GM19452 (cell line): ENCODE data around the gene ELOVL7.
"Not testable (repeated sequence)": the region's sequence is repeated elsewhere in the genome, so short reads cannot be mapped to it uniquely, and the experiment has no call there.

Experiments used
- ATAC-seq: cut with Tn5 transposase; IDR thresholded peaks from one replicate; pipeline ENCODE4 v1.9.1; 2021; ENCODE audit not compliant: unreplicated experiment

Gene ELOVL7

DNA sequence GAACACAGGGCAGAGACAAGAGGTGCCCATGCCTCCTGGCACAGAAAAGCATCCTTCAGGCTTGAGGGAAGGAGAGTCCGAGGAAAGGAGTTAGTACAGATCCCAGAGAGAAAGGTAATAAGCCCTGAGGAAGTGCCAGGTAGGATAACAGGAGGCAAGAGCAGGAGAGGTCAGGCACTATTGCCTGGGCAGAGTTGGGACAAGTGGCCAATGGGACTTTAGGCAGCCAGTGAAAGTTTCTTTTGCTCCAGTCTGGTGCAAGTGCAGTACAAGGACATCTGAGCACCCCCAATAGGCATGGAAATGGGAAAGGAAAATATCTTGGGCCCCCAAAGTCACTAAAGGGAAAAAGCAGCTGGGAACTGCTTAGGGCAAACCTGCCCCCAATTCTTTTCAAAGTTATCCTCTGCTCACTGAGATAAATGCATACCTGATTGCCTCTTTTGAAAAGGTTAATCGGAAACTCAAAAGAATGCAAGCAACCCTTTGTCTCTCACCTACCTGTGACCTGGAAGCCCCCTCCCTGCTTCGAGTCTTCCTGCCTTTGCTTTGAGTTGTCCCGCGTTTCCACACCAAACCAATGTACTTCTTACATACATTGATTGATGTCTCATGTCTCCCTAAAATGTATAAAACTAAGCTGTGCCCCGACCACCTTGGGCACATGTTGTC lies 46.5 kb downstream of the ELOVL7 start:
- no peak for ATAC-seq

DNA sequence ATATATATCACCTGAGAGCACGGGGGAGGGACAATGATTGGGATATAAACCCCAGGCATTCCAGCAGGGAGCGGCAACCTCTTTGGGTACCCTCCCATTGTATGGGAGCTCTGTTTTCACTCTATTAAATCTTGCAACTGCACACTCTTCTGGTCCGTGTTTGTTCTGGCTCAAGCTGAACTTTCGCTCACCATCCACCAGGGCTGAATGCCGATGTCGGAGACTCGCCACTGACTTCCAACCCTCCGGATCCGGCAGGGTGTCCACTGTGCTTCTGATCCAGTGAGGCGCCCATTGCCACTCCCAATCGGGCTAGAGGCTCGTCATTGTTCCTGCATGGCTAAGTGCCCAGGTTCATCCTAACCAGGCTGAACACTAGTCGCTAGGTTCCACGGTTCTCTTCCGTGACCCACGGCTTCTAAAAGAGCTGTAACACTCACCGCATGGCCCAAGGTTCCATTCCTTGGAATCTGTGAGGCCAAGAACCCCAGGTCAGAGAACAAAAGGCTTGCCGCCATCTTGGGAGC lies 48.6 kb downstream of the ELOVL7 start:
- ATAC-seq: not testable (repeated sequence)

DNA sequence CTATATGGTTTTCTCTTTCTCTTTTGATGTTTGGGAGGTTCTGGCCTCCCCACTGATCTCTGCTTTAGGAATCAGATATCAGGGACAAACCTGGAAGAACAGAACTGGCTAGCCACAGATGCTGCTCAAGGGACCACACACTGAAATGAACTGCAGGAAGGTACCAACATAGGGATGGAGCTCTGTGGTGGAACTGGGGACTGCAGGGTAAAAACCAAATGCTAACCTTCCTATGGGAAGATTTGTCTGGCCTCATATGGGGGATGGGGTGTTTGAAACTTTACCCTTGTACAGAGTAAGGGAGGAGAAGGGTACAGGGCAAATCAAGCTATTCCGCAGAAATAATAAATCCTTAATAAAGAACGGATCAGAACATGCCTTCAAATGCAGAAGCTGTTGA lies 49.4 kb downstream of the ELOVL7 start:
- no peak for ATAC-seq

DNA sequence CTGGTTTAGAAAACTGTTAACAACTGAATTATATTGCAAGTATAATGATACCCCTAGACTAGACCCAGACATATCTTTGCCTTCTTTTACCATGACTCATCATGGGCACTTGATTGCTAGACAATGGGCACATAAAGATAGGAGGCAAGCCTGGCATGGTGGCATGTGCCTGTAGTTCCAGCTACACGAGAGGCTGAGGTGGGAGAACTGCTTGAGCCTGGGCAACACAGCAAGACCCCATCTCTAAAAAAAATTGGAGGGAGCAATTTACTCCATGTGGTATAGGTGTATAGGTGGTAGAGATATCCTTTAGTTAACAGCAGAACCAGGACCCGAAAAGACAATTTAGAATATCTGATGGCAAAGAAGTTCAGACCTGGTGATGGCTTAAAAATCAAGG lies 51.6 kb downstream of the ELOVL7 start:
- ATAC-seq: no peak

DNA sequence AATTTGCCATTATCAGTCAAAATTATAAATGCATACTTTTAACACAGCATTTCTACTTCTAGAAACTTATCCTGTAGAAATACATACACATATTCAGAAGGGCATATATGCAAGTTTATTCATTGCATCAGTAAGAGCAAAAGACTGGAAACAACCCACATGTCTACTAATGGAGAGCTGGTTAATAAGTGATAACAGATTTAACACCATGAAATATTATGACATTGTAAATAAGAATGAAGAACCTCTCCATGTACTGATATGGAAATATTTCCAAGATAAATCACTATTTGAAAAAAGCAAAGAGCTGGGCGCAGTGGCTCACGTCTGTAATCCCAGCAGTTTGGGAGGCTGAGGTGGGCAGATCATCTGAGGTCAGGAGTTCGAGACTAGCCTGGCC lies 54.5 kb downstream of the ELOVL7 start:
- ATAC-seq: no peak

DNA sequence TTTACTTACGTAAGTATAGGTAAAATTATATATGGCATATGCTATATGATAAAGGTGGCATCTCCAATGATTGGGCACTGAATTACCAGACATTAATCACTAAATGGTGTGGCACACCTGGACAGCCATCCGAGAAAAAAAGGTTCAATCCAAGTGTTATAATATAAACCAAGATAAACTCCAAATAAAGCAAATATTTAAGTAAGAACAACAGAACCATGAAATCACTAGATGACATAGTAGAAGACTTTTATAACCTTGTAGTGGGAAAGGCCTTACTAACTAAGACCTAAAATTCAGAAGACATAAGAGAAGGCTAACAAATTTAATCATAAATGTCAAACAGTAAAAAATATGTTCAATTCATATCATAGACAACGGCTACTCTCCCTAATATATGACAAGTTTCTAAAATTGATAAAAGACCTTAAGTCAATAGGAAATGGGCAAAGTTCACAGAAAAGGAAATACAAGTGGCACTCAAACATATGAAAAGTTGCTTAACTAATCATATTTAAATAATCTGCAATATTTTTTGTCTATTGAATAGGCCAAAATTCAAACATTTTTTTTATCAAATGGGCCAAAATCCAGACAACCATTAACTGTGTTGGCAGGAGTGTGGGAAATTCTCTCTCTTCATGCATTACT lies 55.1 kb downstream of the ELOVL7 start:
- no peak for ATAC-seq

DNA sequence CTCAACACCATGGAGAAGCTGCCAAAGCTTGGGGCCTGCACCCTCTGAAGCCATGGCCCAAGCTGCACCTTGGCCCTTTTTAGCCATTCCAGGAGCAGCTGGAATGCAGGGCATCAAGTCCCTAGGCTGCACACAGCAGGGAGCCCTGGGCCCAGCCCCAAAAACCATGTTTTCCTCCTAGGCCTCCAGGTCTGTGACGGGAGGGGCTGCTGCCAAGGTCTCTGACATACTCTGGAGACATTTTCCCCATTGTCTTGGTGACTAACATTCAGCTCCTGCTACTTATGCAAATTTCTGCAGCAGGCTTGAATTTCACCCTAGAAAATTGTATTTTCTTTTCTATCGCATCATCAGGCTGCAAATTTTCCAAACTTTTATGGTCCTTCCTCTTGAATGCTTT lies 64.6 kb downstream of the ELOVL7 start:
- ATAC-seq: no peak

DNA sequence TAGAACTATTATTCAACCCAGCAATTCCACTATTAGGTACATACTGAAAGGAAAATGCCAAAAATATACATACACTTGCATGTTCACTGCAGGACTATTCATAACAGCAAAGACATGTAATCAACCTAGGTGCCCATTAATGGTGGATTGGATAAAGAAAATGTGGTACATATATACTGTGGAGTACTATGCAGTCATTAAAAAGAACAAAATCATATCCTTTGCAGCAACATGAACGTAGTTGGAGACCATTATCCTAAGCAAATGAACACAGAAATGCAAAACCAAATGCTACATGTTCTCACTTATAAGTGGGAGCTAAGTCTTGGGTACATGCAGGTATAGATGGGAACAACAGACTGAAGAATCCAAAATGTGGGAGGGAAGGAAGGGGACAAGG lies 67.7 kb downstream of the ELOVL7 start:
- no peak for ATAC-seq

DNA sequence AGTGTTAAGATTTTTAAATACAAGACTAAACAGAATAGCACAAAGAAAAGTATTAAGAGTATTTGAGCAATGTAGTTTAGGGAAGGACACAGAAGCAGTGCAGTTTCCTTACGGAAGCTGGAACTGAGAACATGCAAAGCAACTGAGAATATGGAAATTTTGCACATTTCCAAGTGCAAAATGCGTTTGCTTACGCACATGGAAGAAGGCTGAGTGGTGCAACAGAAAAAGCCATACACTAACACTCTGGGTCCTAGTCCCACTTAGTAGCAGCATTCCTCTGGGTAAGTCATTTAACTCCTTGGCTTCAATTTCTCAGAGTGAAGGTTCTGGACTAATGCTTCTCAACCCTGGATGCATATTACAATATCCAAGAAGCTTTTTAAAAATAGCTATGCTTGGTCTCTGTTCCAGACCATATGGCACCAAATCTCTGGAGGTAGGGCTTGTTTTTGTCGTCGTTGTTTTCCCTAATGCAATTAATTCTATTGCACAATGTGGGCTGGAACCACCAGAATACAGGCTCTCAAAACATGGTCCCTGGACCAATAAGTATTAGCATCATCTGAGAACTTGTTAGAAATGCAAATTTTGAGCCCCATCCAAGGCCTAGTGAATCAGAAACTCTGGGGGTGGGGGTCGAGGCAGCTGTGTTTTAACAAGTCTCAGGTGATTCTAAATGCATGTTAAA lies 78.9 kb downstream of the ELOVL7 start:
- no peak for ATAC-seq

DNA sequence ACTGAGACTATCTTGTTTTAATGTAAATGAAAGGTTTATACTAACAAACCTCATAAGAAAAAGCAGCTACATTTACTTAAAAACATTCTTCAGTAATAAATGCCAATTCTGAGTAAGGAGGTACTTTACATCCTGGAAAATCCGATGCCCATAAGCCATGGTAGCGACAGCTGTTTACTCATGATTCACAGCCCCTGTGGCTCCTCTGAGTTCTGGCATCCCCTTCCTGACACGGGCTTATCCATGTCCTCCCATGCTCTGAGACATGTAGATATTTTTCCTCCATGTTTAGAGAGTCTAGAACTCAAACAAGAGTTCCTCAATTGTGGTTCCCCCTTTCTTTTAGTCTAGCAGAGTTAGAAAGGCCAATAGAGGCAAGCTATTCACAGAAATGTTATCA lies 81.0 kb downstream of the ELOVL7 start:
- no peak for ATAC-seq

DNA sequence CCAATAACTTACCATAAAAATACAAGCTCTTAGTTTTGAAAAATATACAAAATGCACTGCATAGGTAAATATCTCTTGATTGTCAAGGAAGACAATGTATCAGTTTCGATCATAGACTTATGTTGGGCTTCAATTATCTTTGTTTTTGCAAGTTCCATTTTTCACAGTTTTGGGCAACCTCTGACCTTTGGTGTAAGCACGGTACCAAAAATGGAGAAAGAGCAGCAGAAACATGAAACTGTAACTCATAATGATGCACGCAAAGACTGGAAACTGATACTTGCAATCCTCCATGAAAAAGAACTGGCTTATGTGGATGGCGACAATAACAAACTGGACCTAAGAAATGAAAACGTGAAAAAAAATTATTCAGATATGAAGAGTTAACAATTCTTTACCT lies 89.6 kb downstream of the ELOVL7 start:
- no peak for ATAC-seq

DNA sequence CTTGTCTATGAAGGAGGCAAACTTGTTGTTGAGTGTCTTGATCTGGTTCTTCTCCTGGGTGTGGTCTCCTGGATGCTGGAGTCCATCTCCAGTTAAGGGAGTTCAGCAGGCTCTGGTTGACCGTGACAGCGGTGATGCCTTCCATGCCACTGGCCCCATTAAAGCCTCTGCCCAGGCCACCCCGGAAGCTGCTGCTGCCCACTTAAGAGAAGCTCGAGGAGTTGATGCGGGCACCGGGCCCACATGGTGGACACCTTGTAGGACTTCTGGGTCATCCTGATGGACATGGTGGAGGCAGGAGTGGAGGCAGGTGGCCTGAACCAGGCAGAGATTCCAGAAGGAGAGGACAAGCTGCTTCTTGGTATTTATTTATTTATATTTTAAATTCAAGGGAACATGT lies 99.4 kb downstream of the ELOVL7 start:
- no peak for ATAC-seq

DNA sequence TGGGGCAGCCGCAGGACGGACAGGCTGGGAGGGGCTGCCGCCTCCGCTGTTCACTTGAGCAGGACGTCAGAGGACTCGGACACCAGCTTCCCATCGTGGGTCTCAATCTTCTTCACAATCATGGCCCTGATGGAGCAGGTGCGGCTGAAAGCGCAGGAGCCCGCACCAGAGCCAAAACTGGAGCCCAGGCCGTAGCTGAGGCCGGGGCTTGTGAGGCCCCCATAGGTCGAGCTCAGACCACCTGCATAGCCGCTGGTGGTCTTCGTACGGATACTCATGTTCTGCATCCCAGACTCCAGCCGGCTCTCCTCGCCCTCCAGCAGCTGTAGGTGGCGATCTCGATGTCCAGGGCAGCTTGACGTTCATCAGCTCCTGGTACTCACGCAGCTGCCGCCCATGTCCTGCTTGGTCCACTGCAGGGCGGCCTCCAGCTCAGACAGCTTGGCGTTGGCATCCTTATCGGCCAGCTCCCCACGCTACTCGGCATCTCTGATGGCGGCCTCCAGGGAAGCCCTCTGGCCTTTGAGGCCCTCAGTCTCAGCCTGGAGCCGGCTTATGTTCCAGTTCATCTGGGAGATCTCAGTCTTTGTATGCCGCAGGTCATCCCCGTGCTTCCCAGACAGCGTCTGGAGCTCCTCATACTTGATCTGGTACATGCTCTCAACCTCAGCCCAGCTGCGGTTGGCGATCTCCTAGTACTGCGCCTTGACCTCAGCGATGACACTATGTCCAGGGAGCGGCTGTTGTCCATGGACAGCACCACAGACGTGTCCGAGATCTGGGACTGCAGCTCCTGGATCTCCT lies 100.4 kb downstream of the ELOVL7 start:
- no peak for ATAC-seq

DNA sequence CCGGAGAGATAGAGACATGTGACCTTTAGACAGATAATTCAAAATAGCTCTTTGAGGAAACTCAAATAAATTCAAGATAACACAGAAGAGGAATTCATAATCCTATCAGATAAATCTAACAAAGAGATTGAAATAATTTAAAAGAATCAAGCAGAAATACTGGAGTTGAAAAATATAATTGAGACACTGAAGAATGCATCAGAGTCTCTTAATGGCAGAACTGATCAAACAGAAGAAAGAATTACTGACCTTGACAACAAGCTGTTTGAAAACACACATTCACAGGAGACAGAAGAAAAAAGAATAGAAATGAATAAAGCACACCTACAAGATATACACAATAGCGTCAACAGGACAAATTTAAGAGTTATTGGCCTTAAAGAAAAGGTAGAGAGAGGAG lies 103.7 kb downstream of the ELOVL7 start:
- no peak for ATAC-seq

DNA sequence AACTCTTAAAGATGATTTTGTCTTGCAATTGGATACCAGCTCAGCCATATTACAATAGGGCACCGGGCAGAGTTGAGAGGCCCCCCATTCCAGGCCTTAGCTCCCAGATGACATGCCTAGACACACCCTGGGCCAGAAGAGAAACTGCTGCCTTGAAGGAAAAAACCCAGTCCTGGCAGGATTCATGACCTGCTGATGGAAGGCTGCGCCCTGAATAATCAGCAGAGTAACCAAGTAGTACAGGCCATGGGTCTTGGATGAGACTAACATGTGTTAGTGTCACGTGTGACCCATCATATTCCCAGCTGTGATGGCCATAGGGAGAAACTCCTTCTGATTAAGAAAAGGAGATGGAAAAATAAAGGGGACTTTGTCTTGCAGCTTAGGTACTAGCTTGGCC lies 105.1 kb downstream of the ELOVL7 start:
- no peak for ATAC-seq

DNA sequence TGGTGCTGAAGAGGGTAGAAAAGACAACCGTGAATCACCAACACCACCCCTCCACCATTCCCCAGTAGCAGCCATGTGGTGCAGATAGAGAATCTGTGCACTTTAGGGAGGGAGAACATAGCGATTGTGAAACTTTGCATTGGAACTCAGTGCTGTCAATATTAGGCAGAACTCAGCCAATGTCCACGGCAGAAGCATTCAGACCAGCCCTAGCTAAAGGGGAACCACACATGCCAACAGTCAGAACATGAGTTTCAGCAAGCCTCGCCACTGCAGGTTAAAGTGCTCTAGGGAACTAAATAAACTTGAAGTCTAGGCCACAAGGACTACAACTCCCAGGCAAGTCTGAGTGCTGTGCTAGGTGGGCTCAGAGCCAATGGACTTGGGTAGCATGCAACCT lies 105.6 kb downstream of the ELOVL7 start:
- no peak for ATAC-seq

DNA sequence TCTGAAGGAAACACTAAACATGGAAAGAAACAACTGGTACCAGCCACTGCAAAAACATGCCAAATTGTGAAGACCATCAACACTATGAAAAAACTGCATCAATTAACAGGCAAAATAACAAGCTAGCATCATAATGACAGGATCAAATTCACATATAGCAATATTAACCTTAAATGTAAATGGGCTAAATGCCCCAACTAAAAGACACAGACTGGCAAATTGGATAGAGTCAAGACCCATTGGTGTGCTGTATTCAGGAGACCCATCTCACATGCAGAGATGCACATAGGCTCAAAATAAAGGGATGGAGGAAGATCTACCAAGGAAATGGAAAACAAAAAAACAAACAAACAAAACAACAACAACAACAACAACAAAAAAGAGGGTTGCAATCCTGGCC lies 113.2 kb downstream of the ELOVL7 start:
- ATAC-seq: not testable (repeated sequence)

DNA sequence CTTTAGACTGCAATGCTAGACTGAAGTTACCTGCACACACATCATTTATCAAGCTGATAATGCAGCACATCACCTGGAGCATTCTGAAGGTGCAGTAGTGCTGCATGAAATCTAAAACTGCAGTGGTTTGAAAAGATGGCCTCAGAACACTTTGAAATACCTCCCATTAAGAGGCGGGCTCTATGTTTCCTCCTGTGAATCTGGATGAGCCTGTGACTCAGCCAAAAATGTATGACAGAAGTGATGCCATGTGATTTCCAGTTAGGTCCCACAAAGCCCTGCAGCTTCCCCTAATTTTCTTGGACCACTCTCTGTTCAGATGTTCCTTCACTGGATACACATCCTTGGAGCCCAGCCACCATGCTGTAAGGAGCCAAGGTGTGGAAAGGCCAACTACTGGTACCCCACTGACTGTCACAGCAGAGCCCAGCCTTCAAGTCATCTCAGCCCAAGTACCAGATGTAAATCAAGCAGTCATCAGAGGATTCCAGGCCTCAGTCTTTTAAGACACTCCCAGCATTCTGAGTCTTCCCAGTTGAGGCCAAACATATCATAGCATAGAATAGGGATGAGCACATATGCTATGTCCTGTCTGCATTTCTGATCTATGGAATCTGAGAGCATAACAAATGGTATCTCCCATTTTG lies 116.9 kb downstream of the ELOVL7 start:
- ATAC-seq: no peak

DNA sequence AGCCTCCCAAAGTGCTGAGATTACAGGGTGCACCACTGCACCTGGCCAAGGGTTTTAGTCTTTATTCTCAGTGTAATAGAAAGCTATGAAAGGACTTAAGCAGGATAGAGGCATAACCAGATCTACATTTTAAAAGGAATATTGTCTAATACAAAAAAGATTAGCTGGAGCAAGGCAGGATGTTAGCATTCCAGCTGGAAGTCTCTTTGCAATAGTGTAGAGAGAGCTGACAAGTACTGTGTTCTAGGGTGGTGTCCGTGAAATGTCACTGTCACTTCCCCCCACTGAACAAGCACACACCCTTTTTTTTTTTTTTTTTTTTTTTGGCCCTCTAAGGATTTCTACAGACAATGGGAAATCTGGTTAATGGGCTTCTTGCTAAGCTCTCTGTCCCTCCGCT lies 119.9 kb downstream of the ELOVL7 start:
- ATAC-seq: no peak

DNA sequence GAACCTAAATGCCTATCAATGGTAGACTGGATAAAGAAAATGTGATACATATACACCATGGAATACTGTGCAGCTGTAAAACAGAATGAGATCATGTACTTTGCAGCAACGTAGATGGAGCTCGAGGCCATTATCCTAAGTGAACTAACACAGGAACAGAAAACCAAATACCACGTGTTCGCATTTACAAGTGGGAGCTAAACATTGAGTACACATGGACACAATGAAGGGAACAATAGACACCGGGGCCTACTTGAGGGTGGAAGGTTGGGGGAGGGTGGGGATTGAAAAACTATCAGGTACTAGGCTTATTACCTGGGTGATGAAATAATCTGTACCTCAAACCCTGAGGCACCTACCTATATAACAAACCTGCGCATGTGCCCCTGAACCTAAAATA lies 121.7 kb downstream of the ELOVL7 start:
- ATAC-seq: no peak

DNA sequence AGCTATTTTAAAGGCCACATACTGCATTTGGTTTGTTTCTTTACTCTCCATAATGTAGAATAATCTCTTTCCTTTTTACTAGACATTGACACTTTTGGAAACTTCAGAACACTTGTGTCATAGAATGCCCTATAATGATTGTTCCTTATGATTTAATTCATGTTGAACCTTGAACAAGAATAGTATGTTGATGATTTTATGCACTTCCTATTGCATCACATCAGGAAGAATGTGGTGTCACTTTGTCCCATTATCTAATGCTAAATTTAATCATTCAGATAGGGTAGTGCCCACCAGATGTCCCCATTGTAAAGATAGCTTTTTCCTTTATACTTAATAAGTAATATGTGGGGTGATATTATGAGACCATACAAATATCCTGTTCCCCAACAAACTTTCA lies 124.7 kb downstream of the ELOVL7 start:
- ATAC-seq: no peak
